CD4-positive, alpha-beta T cell treated with Interleukin-15 for 4 hours (primary cell): ENCODE data around the gene ZDHHC24.
"Not testable (repeated sequence)": the region's sequence is repeated elsewhere in the genome, so short reads cannot be mapped to it uniquely, and the experiment has no call there.

ENCODE experiments used
- DNase-seq: peaks from one replicate; pipeline ENCODE4 v3.0.0-alpha.2; 2020; ENCODE audit warnings: low spot score

Gene ZDHHC24, protein sequence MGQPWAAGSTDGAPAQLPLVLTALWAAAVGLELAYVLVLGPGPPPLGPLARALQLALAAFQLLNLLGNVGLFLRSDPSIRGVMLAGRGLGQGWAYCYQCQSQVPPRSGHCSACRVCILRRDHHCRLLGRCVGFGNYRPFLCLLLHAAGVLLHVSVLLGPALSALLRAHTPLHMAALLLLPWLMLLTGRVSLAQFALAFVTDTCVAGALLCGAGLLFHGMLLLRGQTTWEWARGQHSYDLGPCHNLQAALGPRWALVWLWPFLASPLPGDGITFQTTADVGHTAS

GRCh38 chr11:66545701-66546367 lies at the start of gene ZDHHC24:
TSS of gene ZDHHC24 (minus strand) at chr11:66546048. CDS start at chr11:66546003, 45 bp downstream.
- DNase-seq, result peak; percentile 89

DNA sequence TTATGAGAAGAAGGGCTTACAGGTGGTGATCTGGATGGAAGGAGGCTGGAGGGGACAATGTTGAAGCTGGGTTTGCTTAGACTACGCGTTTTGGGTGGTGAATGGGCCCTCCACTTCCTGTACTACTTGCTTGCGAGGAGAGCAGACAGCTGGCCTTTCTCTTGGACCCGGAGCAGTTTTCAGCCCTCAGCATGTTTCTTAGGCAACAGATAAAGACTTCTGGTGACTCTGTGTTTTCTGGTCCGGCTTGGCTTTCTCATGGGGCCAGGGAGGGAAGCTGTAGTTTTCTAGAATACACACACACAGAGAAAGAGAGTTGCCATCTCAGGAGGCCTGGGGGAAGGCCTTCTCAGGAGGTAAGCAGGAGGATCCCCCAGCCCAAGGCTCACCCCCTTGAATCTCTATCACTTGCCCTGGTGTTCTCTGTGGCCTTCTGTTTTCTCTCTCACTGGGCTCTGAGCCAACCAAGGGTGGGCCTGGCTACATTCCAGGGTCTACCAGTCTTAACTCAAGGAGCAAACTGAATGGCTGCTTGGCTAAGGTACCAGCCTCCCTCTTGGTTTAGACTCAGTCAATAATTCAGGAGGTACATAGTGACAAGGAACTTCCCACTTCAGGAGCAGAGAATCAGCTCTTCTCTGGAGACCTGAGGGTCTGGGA lies 49.5 kb upstream of the ZDHHC24 start:
- no peak for DNase-seq

GRCh38 chr11:66593650-66594049 lies 47.8 kb upstream of the ZDHHC24 start:
- DNase-seq, result no peak

DNA sequence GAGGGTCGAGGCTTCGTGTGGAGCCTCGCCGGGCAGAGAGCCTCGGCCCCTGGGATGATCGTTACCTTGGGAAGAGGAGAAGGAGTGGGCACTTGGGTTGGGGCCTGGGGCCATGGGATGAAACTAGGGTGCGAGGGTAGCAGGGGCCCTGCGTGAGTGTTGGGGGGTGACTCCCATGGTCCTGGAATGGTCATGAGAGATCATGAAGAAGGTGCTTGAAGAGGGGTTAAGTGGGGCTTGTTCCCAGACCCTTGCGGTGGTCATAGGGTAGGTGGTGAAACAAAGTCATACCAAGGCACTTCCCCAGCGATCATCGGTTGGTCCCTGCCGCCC lies 47.4 kb upstream of the ZDHHC24 start:
- no peak for DNase-seq

DNA sequence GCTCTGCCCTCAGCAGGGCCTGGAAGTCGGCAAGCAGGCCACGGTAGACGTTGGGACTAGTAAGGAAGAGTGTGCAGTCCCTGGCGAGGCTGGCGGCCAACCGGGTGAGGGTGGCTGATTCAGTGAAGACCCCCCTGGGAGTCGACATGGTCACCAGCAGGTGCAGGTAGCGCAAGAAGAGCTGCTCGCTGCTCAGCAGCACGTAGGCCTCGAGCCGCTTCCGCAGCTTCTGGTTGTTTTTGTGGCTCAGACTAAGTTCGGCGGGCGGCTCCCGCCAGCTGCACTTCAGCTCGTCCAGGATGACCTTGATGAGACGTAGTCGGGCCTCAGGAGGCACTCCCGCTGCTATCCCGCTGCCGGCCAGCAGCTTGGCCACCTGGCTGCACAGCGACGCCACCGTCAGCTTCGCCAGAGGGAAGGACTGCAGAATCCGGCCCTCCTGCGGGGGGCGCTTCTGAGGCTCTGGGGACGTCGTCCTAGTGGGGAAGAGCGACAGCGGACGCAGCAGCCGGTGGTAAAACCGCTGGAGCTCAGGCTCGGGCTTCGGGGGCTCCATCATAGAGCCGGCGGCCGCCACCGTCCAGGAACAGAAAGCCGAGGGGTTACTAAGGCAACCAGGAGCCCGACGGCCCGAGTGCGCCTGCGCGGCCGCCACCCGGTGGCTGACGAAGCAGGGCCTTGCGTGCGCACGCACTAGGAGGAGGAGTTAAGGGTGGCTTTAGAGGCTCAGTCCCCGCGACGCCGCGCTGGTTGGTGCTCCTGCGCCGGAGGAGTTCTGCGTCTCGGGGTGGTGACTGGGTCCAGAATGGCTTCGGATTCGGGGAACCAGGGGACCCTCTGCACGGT lies 46.8 kb upstream of the ZDHHC24 start, which contains the start of the genes CCDC87 and CCS:
CCDC87 (minus strand) TSS at position 607 of the 846 bp plus-strand sequence; CDS start at position 559, 48 bp downstream.
CCS (plus strand) TSS at position 729 of the 846 bp plus-strand sequence; CDS start at position 806, 77 bp downstream.
- peak; percentile 99 for DNase-seq

DNA sequence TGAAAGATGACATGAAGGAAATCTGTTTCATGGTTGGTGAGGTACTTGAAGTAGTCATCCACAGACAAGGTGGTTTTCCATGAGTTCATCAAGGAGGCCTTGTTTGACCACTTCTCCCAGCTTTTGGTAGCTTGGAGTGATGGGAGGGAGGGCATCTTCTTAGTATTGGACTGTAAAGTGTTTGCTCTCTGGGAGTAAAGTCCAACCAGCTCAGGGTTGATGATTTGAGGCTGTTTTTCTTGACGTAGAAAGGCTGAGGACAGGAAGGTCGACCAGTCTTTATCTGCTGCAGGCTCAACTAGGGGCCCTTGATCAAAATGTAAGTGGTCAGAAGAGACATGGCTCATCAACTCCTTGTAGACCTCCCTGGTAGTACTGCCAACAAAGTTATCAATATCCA lies 45.3 kb upstream of the ZDHHC24 start:
- no peak for DNase-seq

- no peak for DNase-seq
These were observed 44.3 kb upstream of the ZDHHC24 start for GRCh38 chr11:66589996-66590675.

DNA sequence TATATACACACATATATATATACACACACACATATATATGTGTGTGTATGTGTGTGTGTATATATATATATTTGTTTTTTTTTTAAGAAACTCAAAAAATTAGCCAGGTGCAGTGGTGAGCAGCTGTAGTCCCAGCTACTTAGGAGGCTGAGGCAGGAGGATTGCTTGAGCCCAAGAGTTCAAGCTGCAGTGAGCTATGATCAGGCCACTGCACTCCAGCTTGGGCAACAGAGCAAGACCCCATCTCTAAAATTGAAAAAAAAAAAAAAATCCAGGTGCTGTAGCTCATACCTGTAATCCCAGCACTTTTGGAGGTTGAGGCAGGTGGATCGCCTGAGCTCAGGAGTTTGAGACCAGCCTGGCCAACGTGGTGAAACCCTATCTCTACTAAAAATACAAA lies 43.5 kb upstream of the ZDHHC24 start:
- DNase-seq, result not testable (repeated sequence)

DNA sequence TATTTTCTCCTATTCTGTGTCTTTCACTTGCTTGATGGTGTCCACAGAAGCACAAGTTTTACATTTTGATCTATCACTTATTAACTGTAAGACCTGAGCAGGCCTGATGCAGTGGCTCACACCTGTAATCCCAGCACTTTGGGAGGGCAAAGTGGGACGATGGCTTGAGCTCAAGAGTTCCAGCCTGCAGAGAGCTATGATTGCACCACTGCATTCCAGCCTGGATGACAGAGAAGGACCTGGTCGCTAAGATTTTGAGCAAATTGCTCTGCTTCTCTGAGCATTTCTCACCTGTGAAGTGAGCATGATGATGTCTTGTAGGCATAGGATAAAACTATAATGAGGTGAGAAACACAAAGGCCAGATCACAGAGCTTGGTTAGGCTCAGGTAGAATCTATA lies 40.3 kb upstream of the ZDHHC24 start:
- no peak for DNase-seq

- DNase-seq, result not testable (repeated sequence)
These were observed 39.6 kb upstream of the ZDHHC24 start for GRCh38 chr11:66585447-66585846.

- DNase-seq, result not testable (repeated sequence)
These were observed 36.8 kb upstream of the ZDHHC24 start for GRCh38 chr11:66582565-66583147.

DNA sequence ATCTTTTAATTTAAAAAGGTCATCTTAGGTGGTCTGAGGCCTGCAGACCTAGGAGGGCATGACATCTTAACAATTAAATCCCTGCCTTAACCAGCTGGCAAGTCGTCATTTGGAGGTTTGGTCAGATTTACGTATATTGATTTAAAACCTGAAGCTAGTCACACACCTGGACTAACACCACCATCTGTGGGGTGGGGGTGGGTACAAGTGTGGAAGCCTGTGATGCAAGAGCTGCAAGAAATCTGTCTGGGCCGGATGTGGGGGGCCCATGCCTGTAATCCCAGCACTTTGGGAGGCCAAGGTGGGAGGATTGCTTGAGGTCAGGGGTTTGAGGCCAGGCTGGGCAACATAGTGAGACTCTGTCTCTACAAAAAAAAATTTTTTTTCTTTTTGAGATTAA lies 35.4 kb upstream of the ZDHHC24 start:
- no peak for DNase-seq

GRCh38 chr11:66580803-66581202 lies 35.0 kb upstream of the ZDHHC24 start:
- no peak for DNase-seq

DNA sequence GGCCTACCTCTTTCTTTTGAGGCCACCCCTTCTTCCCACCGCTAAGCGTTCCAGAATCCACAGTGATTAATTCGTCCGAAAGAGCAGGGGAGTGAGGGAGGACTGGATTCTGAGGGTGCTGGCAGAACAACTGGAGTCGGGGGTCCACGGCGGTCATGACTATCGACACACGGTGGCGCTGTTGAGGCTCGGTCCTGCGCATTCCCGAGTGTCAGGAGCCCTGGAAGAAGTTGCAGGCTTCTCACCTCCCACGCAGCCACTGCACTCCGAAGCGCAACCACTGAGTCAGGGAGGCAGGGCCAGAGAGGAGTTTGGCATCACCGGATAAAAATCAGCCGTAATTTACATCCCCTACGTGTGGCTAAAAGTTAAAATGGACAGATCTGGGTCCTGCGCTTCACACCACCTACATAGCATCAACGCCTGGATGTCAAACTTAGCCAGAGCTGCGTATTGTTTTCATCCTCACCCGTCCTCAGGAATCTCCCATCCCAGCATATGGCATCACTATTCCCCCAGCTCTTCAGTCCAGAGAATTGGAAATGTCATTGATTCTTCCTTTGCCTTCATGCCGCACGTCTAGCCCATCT lies 33.3 kb upstream of the ZDHHC24 start:
- peak; percentile 69 for DNase-seq

- DNase-seq, result no peak
These were observed 25.0 kb upstream of the ZDHHC24 start for GRCh38 chr11:66570850-66571180.

DNA sequence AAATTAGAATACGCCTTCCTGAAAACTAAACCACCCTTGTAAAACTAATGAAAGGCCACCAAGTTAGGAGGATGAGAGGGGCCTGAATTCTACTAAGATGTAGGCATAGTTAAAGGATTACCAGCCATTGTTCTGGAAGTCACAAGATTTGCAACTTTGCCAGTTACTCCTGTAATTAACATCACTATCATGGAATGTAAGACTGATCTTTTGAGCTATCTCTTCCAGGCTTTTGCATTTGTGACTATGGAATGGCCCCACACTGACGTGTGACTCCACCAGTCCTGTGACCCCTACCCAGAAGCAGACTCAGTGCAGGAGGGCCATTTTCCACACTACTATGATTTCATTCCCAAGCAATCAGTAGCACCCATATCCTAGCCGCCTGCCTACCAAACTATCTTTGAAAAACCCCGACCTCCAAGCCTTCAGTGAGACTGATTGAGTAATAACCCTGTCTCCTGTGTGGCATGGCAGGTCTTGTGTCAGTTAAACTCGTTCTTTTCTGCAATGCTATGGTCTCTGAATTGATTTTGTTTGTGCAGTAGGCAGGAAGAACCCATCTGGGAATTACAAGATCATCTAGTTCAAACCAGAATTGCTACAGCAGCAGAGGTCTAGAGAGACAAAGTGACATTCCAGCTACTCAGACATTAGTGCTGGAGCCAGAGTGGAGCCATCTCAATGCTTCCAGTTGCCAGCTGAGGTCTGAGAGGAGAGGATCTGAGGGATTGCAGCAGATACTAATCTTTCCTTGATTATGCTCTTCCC lies 24.4 kb upstream of the ZDHHC24 start:
- no peak for DNase-seq

- DNase-seq, result no peak
These were observed 23.2 kb upstream of the ZDHHC24 start for GRCh38 chr11:66569076-66569475.

DNA sequence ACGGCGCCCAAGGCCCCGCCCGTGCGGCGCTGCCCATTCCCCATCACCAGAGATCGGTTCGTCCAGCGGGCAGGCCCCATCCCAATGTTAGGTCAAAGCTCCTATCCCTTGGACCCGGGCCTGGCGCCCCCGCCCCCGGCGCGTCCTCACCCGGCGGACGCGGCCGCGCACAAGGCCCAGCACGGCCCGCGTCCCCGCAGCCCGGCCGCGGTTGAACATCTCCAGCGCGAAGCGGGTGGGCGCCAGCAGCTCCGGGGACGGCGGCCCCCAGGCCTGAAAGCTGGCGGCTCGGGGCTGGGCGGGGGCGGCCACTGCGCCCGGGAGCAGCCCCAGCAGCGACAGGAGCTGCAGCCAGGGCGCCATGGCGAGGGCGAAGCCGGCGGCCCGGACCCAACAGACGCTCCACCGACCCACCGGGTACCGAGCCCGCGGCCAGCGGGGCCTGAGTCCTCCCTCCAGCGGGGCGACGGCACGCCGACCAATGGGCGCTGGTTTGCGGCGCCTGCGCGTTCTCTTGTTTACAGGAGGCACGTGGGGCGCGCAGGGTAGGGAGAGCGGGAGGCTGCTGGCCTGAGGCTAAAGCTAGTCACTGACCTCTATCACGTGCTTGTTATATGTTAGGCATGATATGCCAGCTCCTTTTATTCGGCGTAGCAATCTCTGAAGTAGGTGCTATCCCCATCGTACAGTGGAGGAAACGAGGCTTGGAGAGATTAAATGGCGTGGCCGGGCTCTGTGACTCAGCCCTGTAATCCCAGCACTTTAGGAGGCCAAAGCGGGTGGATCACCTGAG lies 22.5 kb upstream of the ZDHHC24 start, which contains the start of gene CTSF:
CTSF (minus strand) TSS at position 483 of the 793 bp plus-strand sequence; CDS start at position 363, 120 bp downstream.
- DNase-seq, result peak; percentile 66

DNA sequence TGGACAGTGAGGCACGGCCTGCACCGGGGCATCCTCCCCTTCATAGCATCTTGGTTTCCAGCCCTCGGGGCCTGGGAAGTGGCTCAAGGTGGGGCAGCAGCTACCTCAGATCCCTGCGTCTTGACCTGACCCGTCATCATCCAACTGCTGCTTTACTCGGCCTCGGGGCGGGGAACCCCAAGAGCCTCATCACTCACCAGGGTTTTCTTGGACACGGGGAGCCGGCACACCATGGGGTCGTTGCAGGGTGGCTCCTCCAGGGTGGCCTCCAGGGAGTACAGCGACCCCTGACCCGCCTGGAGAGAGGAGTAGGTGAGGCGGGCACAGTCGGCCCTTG lies 21.9 kb upstream of the ZDHHC24 start:
- no peak for DNase-seq
